Calu3 (cell line): ENCODE data around the gene SV2B. TPM values are rescaled to one million over a fixed set of nuclear protein-coding genes. Genes with fewer than 3 reads are reported as not detected.

Experiments used
- BruUV-seq: library from RNA; stranded (reverse); fragments of 400-500 nt; replicated peaks from 2 replicates; lab custom pipeline; 2021; lab: Mats Ljungman, UMichigan
- CTCF ChIA-PET: fragments of 300-600 bp; sonication (Branson Sonifier 250); formaldehyde crosslinking; loops from one replicate; lab custom pipeline; 2022; ENCODE audit warnings: antibody characterized with exemption; lab: Charles Lee
- DNase-seq: peaks from one replicate; pipeline ENCODE4 v3.0.0; 2022
- H3K27ac Mint-ChIP-seq: one replicate; pipeline ENCODE4 v1.8.0; 2022; ENCODE audit warnings: mixed read lengths; ENCODE audit not compliant: unreplicated experiment
- H3K27me3 Mint-ChIP-seq: one replicate; pipeline ENCODE4 v1.8.0; 2022; ENCODE audit warnings: mixed read lengths; ENCODE audit not compliant: unreplicated experiment
- H3K36me3 Mint-ChIP-seq: one replicate; pipeline ENCODE4 v1.8.0; 2022; ENCODE audit warnings: mild to moderate bottlenecking, moderate library complexity, mixed read lengths; ENCODE audit not compliant: insufficient read depth, unreplicated experiment
- H3K4me1 Mint-ChIP-seq: one replicate; pipeline ENCODE4 v1.8.0; 2022; ENCODE audit warnings: mild to moderate bottlenecking, low read depth, mixed read lengths; ENCODE audit not compliant: unreplicated experiment
- H3K4me3 Mint-ChIP-seq: one replicate; pipeline ENCODE4 v1.8.0; 2022; ENCODE audit warnings: mild to moderate bottlenecking, low read depth, moderate library complexity, mixed read lengths; ENCODE audit not compliant: unreplicated experiment
- H3K9me3 Mint-ChIP-seq: one replicate; pipeline ENCODE4 v1.8.0; 2022; ENCODE audit warnings: low read depth, mixed read lengths; ENCODE audit not compliant: unreplicated experiment
- intact Hi-C: fragments of 100-400 bp; cut with micrococcal nuclease; formaldehyde crosslinking; loops from one replicate; pipeline ENCODE4 v1.10.0; 2022; ENCODE audit not compliant: unreplicated experiment
- total RNA-seq: library from RNA; stranded (reverse); gene quantifications from 2 replicates; pipeline ENCODE4 v1.2.3, GENCODE V29; 2022
- TF ChIP-seq, protein P1 (sequence below): fragments of 200-600 bp; IDR thresholded peaks from one replicate; pipeline ENCODE4 v1.8.0; 2022; ENCODE audit warnings: antibody characterized with exemption; ENCODE audit not compliant: unreplicated experiment

The SV2B gene
- total RNA-seq, 1 experiment from 2014 or later = 2.2 TPM

DNA sequence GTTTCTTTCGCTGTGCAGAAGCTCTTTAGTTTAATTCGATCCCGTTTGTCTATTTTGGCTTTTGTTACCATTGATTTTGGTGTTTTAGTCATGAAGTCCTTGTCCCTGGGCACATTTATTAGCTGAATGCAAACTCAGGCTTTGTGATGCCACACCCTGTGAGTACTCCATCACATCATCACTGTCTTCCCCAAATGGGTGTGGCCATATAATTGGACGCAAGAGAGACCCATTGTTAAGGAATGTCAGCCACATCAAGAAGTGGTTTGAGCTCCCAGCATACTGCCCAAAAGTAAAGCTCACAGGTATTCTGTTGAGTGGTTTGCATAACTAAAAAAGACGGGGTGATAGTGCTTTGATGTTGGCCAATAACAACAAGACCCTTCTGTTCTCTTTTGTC is 245.7 kb downstream of the SV2B start:
- Mint-ChIP-seq H3K27me3 (peaks cover 15% of the 10 kb centered on the region), H3K9me3 (no peaks in the 10 kb centered on the region), H3K4me3 (no peak overlapping the region), H3K27ac (no peak overlapping the region), H3K4me1 (no peaks in the 10 kb centered on the region), H3K36me3 (no peaks in the 10 kb centered on the region)
- no peak for DNase-seq
- BruUV-seq = no TSS peak
- intact Hi-C loops = no loop called here
- TF ChIP-seq, protein P1, sequence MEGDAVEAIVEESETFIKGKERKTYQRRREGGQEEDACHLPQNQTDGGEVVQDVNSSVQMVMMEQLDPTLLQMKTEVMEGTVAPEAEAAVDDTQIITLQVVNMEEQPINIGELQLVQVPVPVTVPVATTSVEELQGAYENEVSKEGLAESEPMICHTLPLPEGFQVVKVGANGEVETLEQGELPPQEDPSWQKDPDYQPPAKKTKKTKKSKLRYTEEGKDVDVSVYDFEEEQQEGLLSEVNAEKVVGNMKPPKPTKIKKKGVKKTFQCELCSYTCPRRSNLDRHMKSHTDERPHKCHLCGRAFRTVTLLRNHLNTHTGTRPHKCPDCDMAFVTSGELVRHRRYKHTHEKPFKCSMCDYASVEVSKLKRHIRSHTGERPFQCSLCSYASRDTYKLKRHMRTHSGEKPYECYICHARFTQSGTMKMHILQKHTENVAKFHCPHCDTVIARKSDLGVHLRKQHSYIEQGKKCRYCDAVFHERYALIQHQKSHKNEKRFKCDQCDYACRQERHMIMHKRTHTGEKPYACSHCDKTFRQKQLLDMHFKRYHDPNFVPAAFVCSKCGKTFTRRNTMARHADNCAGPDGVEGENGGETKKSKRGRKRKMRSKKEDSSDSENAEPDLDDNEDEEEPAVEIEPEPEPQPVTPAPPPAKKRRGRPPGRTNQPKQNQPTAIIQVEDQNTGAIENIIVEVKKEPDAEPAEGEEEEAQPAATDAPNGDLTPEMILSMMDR = no peak
- CTCF ChIA-PET = no interaction called here

DNA sequence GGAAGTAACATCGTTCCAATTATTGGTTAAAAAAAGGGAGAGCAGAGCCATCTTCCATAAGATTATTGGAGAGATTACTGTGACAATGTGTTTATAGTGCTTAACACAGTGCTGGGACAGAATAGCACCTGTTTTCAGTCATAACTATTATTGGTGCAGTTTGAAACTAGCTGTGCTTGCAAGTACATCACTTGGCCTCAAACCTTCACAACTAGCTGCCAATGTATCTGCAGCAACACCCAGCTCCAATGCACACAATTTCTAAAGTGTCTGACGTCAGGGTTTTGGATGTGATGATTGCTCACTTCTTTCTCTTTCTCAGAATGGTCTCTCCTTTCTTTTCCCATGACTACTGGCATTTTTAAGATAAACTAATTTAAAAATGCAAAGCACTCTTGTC is 246.2 kb downstream of the SV2B start:
- intact Hi-C loops = no loop called here
- TF ChIP-seq, protein P1 = no peak
- Mint-ChIP-seq H3K4me3 (no peak overlapping the region), H3K36me3 (no peaks in the 10 kb centered on the region), H3K27me3 (peaks cover 10% of the 10 kb centered on the region), H3K4me1 (no peaks in the 10 kb centered on the region), H3K9me3 (no peaks in the 10 kb centered on the region), H3K27ac (no peak overlapping the region)
- BruUV-seq = no TSS peak
- CTCF ChIA-PET = no interaction called here
- DNase-seq = no peak

DNA sequence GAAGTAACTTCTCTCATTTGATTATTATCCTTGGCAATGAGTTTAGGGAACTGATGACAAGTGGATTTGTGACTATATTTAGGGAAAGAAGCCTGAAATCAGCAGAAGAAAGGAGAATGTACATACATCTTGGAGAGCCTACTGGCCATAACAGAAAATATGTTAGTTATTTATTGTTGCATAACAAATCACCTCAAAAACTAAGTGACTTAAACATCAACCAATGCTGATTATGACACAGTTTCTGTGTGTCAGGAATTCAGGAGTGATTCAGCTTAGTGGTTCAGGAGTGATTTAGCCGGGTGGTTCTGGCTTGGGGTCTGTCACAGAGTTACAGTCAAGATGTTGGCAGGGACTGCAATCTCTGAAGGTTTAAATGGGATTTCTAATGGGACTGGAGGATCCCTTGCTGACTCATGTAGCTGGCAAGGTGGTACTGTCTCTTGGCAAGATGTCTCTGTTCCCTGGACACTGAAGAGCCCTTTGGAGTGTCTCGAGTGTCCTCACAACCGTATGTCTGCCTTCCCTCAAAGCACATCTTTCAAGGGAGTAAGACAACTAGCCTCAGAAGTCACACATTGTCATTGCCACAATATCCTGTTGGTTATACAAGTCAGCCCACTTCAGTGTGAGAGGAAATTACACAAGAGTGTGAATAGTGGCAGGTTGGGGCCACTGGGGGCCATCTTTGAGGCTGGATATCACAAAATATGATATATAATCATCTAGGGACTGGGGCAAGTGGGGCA is 248.9 kb downstream of the SV2B start:
- H3K27me3 Mint-ChIP-seq = no peaks in the 10 kb centered on the region
- CTCF ChIA-PET = interaction anchor here (0.5 kb wide), 1 partner anchor 9 kb away, joined by 4 read pairs; no protein-coding TSS in a partner anchor
- intact Hi-C loops = no loop called here
- H3K4me3 Mint-ChIP-seq = no peak overlapping the region
- no peaks in the 10 kb centered on the region for H3K36me3 Mint-ChIP-seq
- H3K4me1 Mint-ChIP-seq = no peaks in the 10 kb centered on the region
- no peak overlapping the region for H3K27ac Mint-ChIP-seq
- BruUV-seq = no TSS peak
- DNase-seq = no peak
- TF ChIP-seq, protein P1 = no peak
- H3K9me3 Mint-ChIP-seq = no peaks in the 10 kb centered on the region

Other genes starting within 250 kb of the SV2B start
- 61.7 and 76.6 TPM in 2 replicates for gene FURIN, start 231.7 kb upstream of the SV2B start, total RNA-seq
- 1.6 and 1.7 TPM in 2 replicates for gene FES, start 215.8 kb upstream of the SV2B start, total RNA-seq
- 56.1 and 58.5 TPM in 2 replicates for gene MAN2A2, start 197.0 kb upstream of the SV2B start, total RNA-seq
- 25.1 and 26.7 TPM in 2 replicates for gene HDDC3, start 167.7 kb upstream of the SV2B start, total RNA-seq
- gene UNC45A, start 165.0 kb upstream of the SV2B start, total RNA-seq = 66.5 and 66.7 TPM in 2 replicates
- 39.3 and 42.6 TPM in 2 replicates for gene RCCD1, start 145.4 kb upstream of the SV2B start, total RNA-seq
- 208 and 260 TPM in 2 replicates for gene PRC1, start 105.7 kb upstream of the SV2B start, total RNA-seq
- 18.4 and 21.9 TPM in 2 replicates for gene VPS33B, start 77.7 kb upstream of the SV2B start, total RNA-seq